ENCODE results near the gene UBE2F. TPM values are rescaled to one million over a fixed set of nuclear protein-coding genes. Genes with fewer than 3 reads are reported as not detected.

The UBE2F gene
- total and polyA plus RNA-seq, 10 donors = 32.1 to 73.9 (median 47.5) TPM

DNA sequence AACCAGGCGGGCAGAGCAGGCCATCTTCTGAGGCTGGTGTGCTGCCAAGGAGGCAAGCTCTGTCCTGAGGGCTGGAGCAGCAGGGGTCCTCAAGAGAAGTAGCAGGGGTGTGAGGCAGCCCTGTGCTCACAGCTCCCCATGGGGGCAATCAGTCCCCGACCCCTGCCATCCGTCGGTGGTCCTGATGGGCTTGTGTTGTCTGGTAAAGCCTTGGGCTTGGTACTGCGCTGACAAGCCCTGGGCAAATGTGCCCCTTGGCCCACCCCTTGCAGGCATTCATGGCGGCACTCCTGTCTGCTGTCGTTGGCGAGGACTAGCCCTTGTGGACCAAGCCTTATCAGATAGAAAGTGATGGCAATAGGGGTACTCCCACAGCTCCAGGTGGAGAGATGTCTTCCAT lies 71.4 kb downstream of the UBE2F start:
- TF ChIP-seq POLR2AphosphoS5 (IDR thresholded peaks at IDR 0.05) (peak in 1 of 3 donors; percentile 24), POLR2A (IDR thresholded peaks at IDR 0.05) (no peak)
- TF ChIP-seq, protein P1, sequence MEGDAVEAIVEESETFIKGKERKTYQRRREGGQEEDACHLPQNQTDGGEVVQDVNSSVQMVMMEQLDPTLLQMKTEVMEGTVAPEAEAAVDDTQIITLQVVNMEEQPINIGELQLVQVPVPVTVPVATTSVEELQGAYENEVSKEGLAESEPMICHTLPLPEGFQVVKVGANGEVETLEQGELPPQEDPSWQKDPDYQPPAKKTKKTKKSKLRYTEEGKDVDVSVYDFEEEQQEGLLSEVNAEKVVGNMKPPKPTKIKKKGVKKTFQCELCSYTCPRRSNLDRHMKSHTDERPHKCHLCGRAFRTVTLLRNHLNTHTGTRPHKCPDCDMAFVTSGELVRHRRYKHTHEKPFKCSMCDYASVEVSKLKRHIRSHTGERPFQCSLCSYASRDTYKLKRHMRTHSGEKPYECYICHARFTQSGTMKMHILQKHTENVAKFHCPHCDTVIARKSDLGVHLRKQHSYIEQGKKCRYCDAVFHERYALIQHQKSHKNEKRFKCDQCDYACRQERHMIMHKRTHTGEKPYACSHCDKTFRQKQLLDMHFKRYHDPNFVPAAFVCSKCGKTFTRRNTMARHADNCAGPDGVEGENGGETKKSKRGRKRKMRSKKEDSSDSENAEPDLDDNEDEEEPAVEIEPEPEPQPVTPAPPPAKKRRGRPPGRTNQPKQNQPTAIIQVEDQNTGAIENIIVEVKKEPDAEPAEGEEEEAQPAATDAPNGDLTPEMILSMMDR (IDR thresholded peaks at IDR 0.05 in 8 of 11, conservative IDR thresholded peaks at IDR 0.05 in 3 of 11) = no peak
- peaks cover 3 to 100% (median 66%) of the 10 kb centered on the region in 6 donors for H3K36me3 ChIP-seq

GRCh38 chr2:238039151-238039550 lies 72.3 kb downstream of the UBE2F start:
- H3K9me3 ChIP-seq = no peaks in the 10 kb centered on the region
- DNase-seq = no peak
- intact Hi-C loops (cut with DNase I; ENCODE audit: low total_unique reads) = no loop called here
- H3K27ac ChIP-seq = no peak overlapping the region
- peaks cover 0 to 13% (median 0%) of the 10 kb centered on the region in 6 donors for H3K4me1 ChIP-seq
- H3K4me3 ChIP-seq = no peak overlapping the region
- no peaks in the 10 kb centered on the region for H3K27me3 ChIP-seq (replicated peaks in 1 of 7)
- H3K36me3 ChIP-seq = peaks cover 3 to 100% (median 71%) of the 10 kb centered on the region in 6 donors
- TF ChIP-seq POLR2AphosphoS5 (IDR thresholded peaks at IDR 0.05) = no peak
- TF ChIP-seq, protein P1 (IDR thresholded peaks at IDR 0.05 in 8 of 11, conservative IDR thresholded peaks at IDR 0.05 in 3 of 11) = no peak
- TF ChIP-seq POLR2A (IDR thresholded peaks at IDR 0.05) = no peak
- 90 to 98% (median 91%) methylated on average over 6 of the region's 6 CpGs for WGBS, 5 donors

More for the DNA sequence above, 71.4 kb downstream of the UBE2F start:
- Histone ChIP-seq H3K27me3 (replicated peaks in 1 of 7) (no peaks in the 10 kb centered on the region), H3K4me3 (no peak overlapping the region), H3K27ac (no peak overlapping the region), H3K4me1 (peaks cover 0 to 12% (median 0%) of the 10 kb centered on the region in 6 donors), H3K9me3 (no peaks in the 10 kb centered on the region)
- intact Hi-C loops (cut with DNase I; ENCODE audit: low total_unique reads) = no loop called here
- 97 to 99% (median 98%) methylated on average over 8 of the region's 8 CpGs for WGBS, 5 donors
- no peak for DNase-seq

- no peaks in the 10 kb centered on the region for H3K27me3 ChIP-seq (replicated peaks in 1 of 7)
- no peak overlapping the region for H3K4me3 ChIP-seq
- peaks cover 0 to 13% (median 0%) of the 10 kb centered on the region in 6 donors for H3K4me1 ChIP-seq
- no peak for DNase-seq
- no peak for TF ChIP-seq POLR2AphosphoS5 (IDR thresholded peaks at IDR 0.05)
- no peak for TF ChIP-seq POLR2A (IDR thresholded peaks at IDR 0.05)
- intact Hi-C loops (cut with DNase I; ENCODE audit: low total_unique reads) = no loop called here
- H3K9me3 ChIP-seq = no peaks in the 10 kb centered on the region
- peaks cover 3 to 100% (median 71%) of the 10 kb centered on the region in 6 donors for H3K36me3 ChIP-seq
- no peak overlapping the region for H3K27ac ChIP-seq
- WGBS, 5 donors = 92 to 98% (median 96%) methylated on average over 11 of the region's 11 CpGs
These were observed 73.2 kb downstream of the UBE2F start for GRCh38 chr2:238039985-238040384.

GRCh38 chr2:238040918-238041317 lies 74.1 kb downstream of the UBE2F start:
- no peak overlapping the region for H3K27ac ChIP-seq
- 79 to 96% (median 89%) methylated on average over 9 of the region's 9 CpGs for WGBS, 5 donors
- no peak for DNase-seq

More at GRCh38 chr2:238040918-238041317, 74.1 kb downstream of the UBE2F start:
- Histone ChIP-seq H3K4me3 (no peak overlapping the region), H3K9me3 (no peaks in the 10 kb centered on the region), H3K36me3 (peaks cover 3 to 99% (median 67%) of the 10 kb centered on the region in 6 donors), H3K27me3 (replicated peaks in 1 of 7) (no peaks in the 10 kb centered on the region), H3K4me1 (peaks cover 0 to 13% (median 0%) of the 10 kb centered on the region in 6 donors)
- TF ChIP-seq POLR2AphosphoS5 (IDR thresholded peaks at IDR 0.05) (no peak), POLR2A (IDR thresholded peaks at IDR 0.05) (no peak)
- TF ChIP-seq, protein P1 (IDR thresholded peaks at IDR 0.05 in 8 of 11, conservative IDR thresholded peaks at IDR 0.05 in 3 of 11) = no peak
- intact Hi-C loops (cut with DNase I; ENCODE audit: low total_unique reads) = no loop called here
